Keratinocyte (primary cell): ENCODE results near the gene ADCY5. TPM values are rescaled to one million over a fixed set of nuclear protein-coding genes. Genes with fewer than 3 reads are reported as not detected.

Experiments
- DNase-seq: peaks from one replicate; pipeline ENCODE4 v3.0.0-alpha.2; 2011; ENCODE audit warnings: low read depth, missing footprints, low spot score
- FAIRE-seq: peaks from 2 replicates; lab custom pipeline; 2011; peaks lifted over from hg19 to GRCh38; lab: Jason Lieb, UNC
- H2AFZ ChIP-seq: 2 replicates; pipeline ENCODE4 v1.6.0; 2012; ENCODE audit warnings: low read length, control low read depth, inconsistent platforms; ENCODE audit not compliant: control insufficient read depth
- H3K27ac ChIP-seq: 2 replicates; pipeline ENCODE4 v1.5.1; 2011; ENCODE audit warnings: low read length; ENCODE audit not compliant: control insufficient read depth, insufficient read depth
- H3K27me3 ChIP-seq: 3 replicates; pipeline ENCODE4 v1.6.0; 2011; ENCODE audit warnings: low read length; ENCODE audit not compliant: control insufficient read depth, insufficient read depth; ENCODE audit errors: extremely low read depth
- H3K36me3 ChIP-seq, 2 experiments: 2 replicates in 1 of 2; 3 replicates in 1 of 2; pipeline ENCODE4 v1.5.1; 2011; ENCODE audit warnings: low read length in 2 of 2, mild to moderate bottlenecking in 1 of 2; ENCODE audit not compliant: control insufficient read depth in 2 of 2, insufficient read depth in 2 of 2; ENCODE audit errors: extremely low read depth in 1 of 2
- H3K4me1 ChIP-seq: 3 replicates; pipeline ENCODE4 v1.5.1; 2011; ENCODE audit warnings: low read length; ENCODE audit not compliant: control insufficient read depth, insufficient read depth; ENCODE audit errors: extremely low read depth
- H3K4me2 ChIP-seq: 3 replicates; pipeline ENCODE4 v1.6.0; 2011; ENCODE audit warnings: low read depth, low read length; ENCODE audit not compliant: control insufficient read depth, insufficient read depth; ENCODE audit errors: extremely low read depth
- H3K4me3 ChIP-seq, 3 experiments: fragments of 200-600 bp in 1 of 3; sonication (generic) in 1 of 3; 2 replicates in 2 of 3; 3 replicates in 1 of 3; pipeline ENCODE4 v1.5.1; 2011 to 2016; ENCODE audit warnings: low read length in 3 of 3, mild to moderate bottlenecking in 3 of 3, control low read depth in 2 of 3, inconsistent platforms in 1 of 3, low read depth in 1 of 3, mixed read lengths in 1 of 3, mixed run types in 1 of 3, moderate library complexity in 1 of 3; ENCODE audit not compliant: control insufficient read depth in 2 of 3, insufficient read depth in 2 of 3; ENCODE audit errors: extremely low read depth in 1 of 3
- H3K79me2 ChIP-seq: 2 replicates; pipeline ENCODE4 v1.6.0; 2012; ENCODE audit warnings: low read length; ENCODE audit not compliant: control insufficient read depth, insufficient read depth
- H3K9ac ChIP-seq: 3 replicates; pipeline ENCODE4 v1.6.0; 2011; ENCODE audit warnings: low read length; ENCODE audit not compliant: control insufficient read depth, insufficient read depth; ENCODE audit errors: extremely low read depth
- H3K9me1 ChIP-seq: 3 replicates; pipeline ENCODE4 v1.6.0; 2011; ENCODE audit warnings: low read length; ENCODE audit not compliant: control insufficient read depth, insufficient read depth; ENCODE audit errors: extremely low read depth
- H3K9me3 ChIP-seq: 2 replicates; pipeline ENCODE4 v1.5.1; 2012; ENCODE audit warnings: low read depth, low read length; ENCODE audit not compliant: control insufficient read depth
- H4K20me1 ChIP-seq: 3 replicates; pipeline ENCODE4 v1.6.0; 2011; ENCODE audit warnings: low read length; ENCODE audit not compliant: control insufficient read depth, insufficient read depth; ENCODE audit errors: extremely low read depth
- CTCF ChIP-seq, 3 experiments: IDR thresholded peaks in 1 of 3; conservative IDR thresholded peaks in 1 of 3; optimal IDR thresholded peaks in 1 of 3; 2 replicates in 2 of 3; 3 replicates in 1 of 3; pipeline versions ENCODE3 to v1.5.1; 2011; ENCODE audit warnings: low read length in 3 of 3, mild to moderate bottlenecking in 3 of 3, moderate library complexity in 2 of 3, control low read depth in 1 of 3, inconsistent platforms in 1 of 3; ENCODE audit not compliant: insufficient read depth in 2 of 3; ENCODE audit errors: extremely low read depth in 1 of 3
- EZH2 ChIP-seq: IDR thresholded peaks from one replicate; pipeline ENCODE4 v1.6.1; 2012; ENCODE audit warnings: inconsistent platforms, mild to moderate bottlenecking, low read length, moderate library complexity
- dilution Hi-C: fragments of 300-500 bp; cut with MboI; formaldehyde crosslinking; loops from one replicate; pipeline ENCODE4 v1.7.0; 2020; ENCODE audit warnings: low sequenced_read_pairs; ENCODE audit not compliant: extremely low pct_ligation_motif_present
- polyA plus RNA-seq, 5 experiments: library from polyadenylated mRNA; depleted of rRNA in 3 of 5; stranded (reverse) in 3 of 5; stranded (forward) in 1 of 5; unstranded in 1 of 5; fragments of >200 nt; gene quantifications; 1 replicate in 1 of 5; 2 replicates in 3 of 5; 3 replicates in 1 of 5; pipeline versions ENCODE4 v1.2.1 to v1.2.3, GENCODE V29; 2011 to 2012; ENCODE audit warnings: missing spikeins in 2 of 5, low read depth in 1 of 5, low replicate concordance in 1 of 5

Gene ADCY5
- polyA plus RNA-seq, 1 donor (not counting 4 experiments of a cell fraction or from before 2014, with no cell fraction given), result not detected

GRCh38 chr3:123292321-123293310, 156.3 kb downstream of the ADCY5 start:
- no peaks in the 10 kb centered on the region for H3K9me3 ChIP-seq
- no peak overlapping the region for H3K27ac ChIP-seq
- H3K9me1 ChIP-seq, result no peaks in the 10 kb centered on the region
- H2AFZ ChIP-seq, result no peak overlapping the region
- DNase-seq, result no peak
- no peaks in the 10 kb centered on the region for H3K4me1 ChIP-seq
- H3K27me3 ChIP-seq, result peaks cover 13% of the 10 kb centered on the region
- peaks cover 2% of the 10 kb centered on the region for H4K20me1 ChIP-seq
- FAIRE-seq, result no peak
- H3K79me2 ChIP-seq, result no peaks in the 10 kb centered on the region
- H3K36me3 ChIP-seq, result no peaks in the 10 kb centered on the region
- TF ChIP-seq EZH2 (no peak), CTCF (optimal IDR thresholded peaks at IDR 0.05 in 1 of 3, IDR thresholded peaks at IDR 0.05 in 1 of 3, conservative IDR thresholded peaks at IDR 0.05 in 1 of 3; ENCODE audit: extremely low read depth in 1 of 3, insufficient read depth in 2 of 3, low read length in 3 of 3) (no peak)
- H3K9ac ChIP-seq, result no peak overlapping the region
- H3K4me3 ChIP-seq, result no peak overlapping the region
- dilution Hi-C loops, result no loop called here
- no peak overlapping the region for H3K4me2 ChIP-seq

- FAIRE-seq (no peak), DNase-seq (no peak)
- peaks cover 10% of the 10 kb centered on the region for H3K27me3 ChIP-seq
- no peak for TF ChIP-seq CTCF (optimal IDR thresholded peaks at IDR 0.05 in 1 of 3, IDR thresholded peaks at IDR 0.05 in 1 of 3, conservative IDR thresholded peaks at IDR 0.05 in 1 of 3; ENCODE audit: extremely low read depth in 1 of 3, insufficient read depth in 2 of 3, low read length in 3 of 3)
- TF ChIP-seq EZH2, result no peak
- no peaks in the 10 kb centered on the region for H3K4me1 ChIP-seq
- H3K36me3 ChIP-seq, result no peaks in the 10 kb centered on the region
- no peak overlapping the region for H3K4me3 ChIP-seq
- dilution Hi-C loops, result no loop called here
- H3K4me2 ChIP-seq, result no peak overlapping the region
- H2AFZ ChIP-seq, result no peak overlapping the region
- H3K9me1 ChIP-seq, result no peaks in the 10 kb centered on the region
- H3K27ac ChIP-seq, result no peak overlapping the region
- no peaks in the 10 kb centered on the region for H3K79me2 ChIP-seq
- H3K9ac ChIP-seq, result no peak overlapping the region
- no peaks in the 10 kb centered on the region for H3K9me3 ChIP-seq
- peaks cover 2% of the 10 kb centered on the region for H4K20me1 ChIP-seq
These were observed 157.5 kb downstream of the ADCY5 start for GRCh38 chr3:123291404-123291803.
